HepG2 (cell line): ENCODE results near the gene PTCD1. TPM values are rescaled to one million over a fixed set of nuclear protein-coding genes. Genes with fewer than 3 reads are reported as not detected.

Experiments used
- ARNTL ChIP-seq: sonication (generic); formaldehyde crosslinking; IDR thresholded peaks from 2 replicates; pipeline ENCODE4 v1.4.0; 2020; ENCODE audit warnings: mild to moderate bottlenecking, missing genetic modification reagents
- CC2D1A ChIP-seq: sonication (generic); formaldehyde crosslinking; IDR thresholded peaks from 2 replicates; pipeline ENCODE4 v1.8.1; 2023; ENCODE audit warnings: mild to moderate bottlenecking, missing genetic modification reagents
- DRAP1 ChIP-seq: IDR thresholded peaks from 2 replicates; pipeline ENCODE4 v1.6.1; 2016; ENCODE audit warnings: missing genetic modification reagents, missing compliant biosample characterization
- KLF11 ChIP-seq: IDR thresholded peaks from 2 replicates; pipeline ENCODE4 v1.6.1; 2016; ENCODE audit warnings: missing compliant biosample characterization
- KLF6 ChIP-seq: IDR thresholded peaks from 2 replicates; pipeline ENCODE4 v1.8.0; 2016; ENCODE audit warnings: missing biosample characterization, missing genetic modification reagents
- MXD4 ChIP-seq: IDR thresholded peaks from 2 replicates; pipeline ENCODE4 v1.6.1; 2016; ENCODE audit warnings: mild to moderate bottlenecking, missing biosample characterization, missing genetic modification reagents
- NFYC ChIP-seq: IDR thresholded peaks from 2 replicates; pipeline ENCODE4 v1.6.1; 2016; ENCODE audit warnings: missing genetic modification reagents, missing compliant biosample characterization
- POGZ ChIP-seq: sonication (generic); formaldehyde crosslinking; IDR thresholded peaks from 2 replicates; pipeline ENCODE4 v1.4.0; 2020; ENCODE audit warnings: mild to moderate bottlenecking, missing genetic modification reagents
- RAD21 ChIP-seq: fragments of 450-650 bp; formaldehyde crosslinking; IDR thresholded peaks from 2 replicates; pipeline ENCODE4 v1.5.0; 2020; ENCODE audit warnings: mild to moderate bottlenecking
- RBFOX2 ChIP-seq: fragments of 200-400 bp; formaldehyde crosslinking; IDR thresholded peaks from 2 replicates; pipeline ENCODE4 v1.6.1; 2017; ENCODE audit warnings: low read depth, mild to moderate bottlenecking, low read length
- TFDP2 ChIP-seq: sonication (generic); formaldehyde crosslinking; IDR thresholded peaks from 2 replicates; pipeline ENCODE4 v1.4.0; 2020; ENCODE audit warnings: missing genetic modification reagents
- ZBTB8A ChIP-seq: sonication (generic); formaldehyde crosslinking; IDR thresholded peaks from 2 replicates; pipeline ENCODE4 v1.4.0; 2020; ENCODE audit warnings: mild to moderate bottlenecking, low read depth, missing genetic modification reagents, borderline replicate concordance
- ZMYM3 ChIP-seq: sonication (generic); formaldehyde crosslinking; IDR thresholded peaks from 2 replicates; pipeline ENCODE4 v1.5.1; 2020; ENCODE audit warnings: mild to moderate bottlenecking, missing genetic modification reagents
- ZNF275 ChIP-seq: sonication (generic); formaldehyde crosslinking; IDR thresholded peaks from 2 replicates; pipeline ENCODE4 v1.8.0; 2022; ENCODE audit warnings: missing genetic modification reagents, mild to moderate bottlenecking, inconsistent platforms, borderline replicate concordance
- ZNF446 ChIP-seq: sonication (generic); formaldehyde crosslinking; IDR thresholded peaks from 2 replicates; pipeline ENCODE4 v1.5.0; 2020; ENCODE audit warnings: mild to moderate bottlenecking, missing genetic modification reagents
- ZNF549 ChIP-seq: sonication (generic); formaldehyde crosslinking; IDR thresholded peaks from 2 replicates; pipeline ENCODE4 v1.5.0; 2020; ENCODE audit warnings: missing genetic modification reagents
- ZNF577 ChIP-seq: sonication (generic); formaldehyde crosslinking; IDR thresholded peaks from 2 replicates; pipeline ENCODE4 v1.4.0; 2020; ENCODE audit warnings: mild to moderate bottlenecking, low read depth, missing genetic modification reagents, borderline replicate concordance
- ZNF710 ChIP-seq: sonication (generic); formaldehyde crosslinking; IDR thresholded peaks from 2 replicates; pipeline ENCODE4 v1.5.0; 2020; ENCODE audit warnings: mild to moderate bottlenecking, missing genetic modification reagents, borderline replicate concordance
- ZNF841 ChIP-seq: sonication (generic); formaldehyde crosslinking; IDR thresholded peaks from 2 replicates; pipeline ENCODE4 v1.8.1; 2023; ENCODE audit warnings: missing genetic modification reagents, borderline replicate concordance
- polyA plus RNA-seq, 8 experiments: library from polyadenylated mRNA; depleted of rRNA in 3 of 8; stranded (reverse) in 7 of 8; unstranded in 1 of 8; fragments of >200 nt; fragmentation: Illumina TruSeq in 4 of 8; extraction: Trizol in 4 of 8; gene quantifications; 2 replicates each; pipeline versions ENCODE4 v1.2.1 to v1.2.3, GENCODE V29; 2011 to 2016; ENCODE audit warnings: low read depth in 4 of 8, missing spikeins in 1 of 8, mixed read lengths in 1 of 8; ENCODE audit not compliant: insufficient read depth in 1 of 8
- total RNA-seq, 5 experiments: library from RNA; depleted of rRNA; stranded (reverse); fragments of >200 nt; fragmentation: Illumina TruSeq; extraction: Trizol; gene quantifications; 2 replicates each; pipeline ENCODE4 v1.2.3, GENCODE V29; 2016; ENCODE audit warnings: low read depth in 1 of 5
- TF ChIP-seq, protein P1 (sequence below), 2 experiments: IDR thresholded peaks; 2 replicates each; pipeline ENCODE4 v1.6.1; 2011 to 2012; ENCODE audit warnings: low read length in 2 of 2, borderline replicate concordance in 1 of 2, low read depth in 1 of 2, mild to moderate bottlenecking in 1 of 2, moderate library complexity in 1 of 2

PTCD1 gene
- total and polyA plus RNA-seq, 2 of the 13 experiments (the other 11 are each of a cell fraction or from before 2014, with no cell fraction given): 3.0 to 8.4 TPM

DNA sequence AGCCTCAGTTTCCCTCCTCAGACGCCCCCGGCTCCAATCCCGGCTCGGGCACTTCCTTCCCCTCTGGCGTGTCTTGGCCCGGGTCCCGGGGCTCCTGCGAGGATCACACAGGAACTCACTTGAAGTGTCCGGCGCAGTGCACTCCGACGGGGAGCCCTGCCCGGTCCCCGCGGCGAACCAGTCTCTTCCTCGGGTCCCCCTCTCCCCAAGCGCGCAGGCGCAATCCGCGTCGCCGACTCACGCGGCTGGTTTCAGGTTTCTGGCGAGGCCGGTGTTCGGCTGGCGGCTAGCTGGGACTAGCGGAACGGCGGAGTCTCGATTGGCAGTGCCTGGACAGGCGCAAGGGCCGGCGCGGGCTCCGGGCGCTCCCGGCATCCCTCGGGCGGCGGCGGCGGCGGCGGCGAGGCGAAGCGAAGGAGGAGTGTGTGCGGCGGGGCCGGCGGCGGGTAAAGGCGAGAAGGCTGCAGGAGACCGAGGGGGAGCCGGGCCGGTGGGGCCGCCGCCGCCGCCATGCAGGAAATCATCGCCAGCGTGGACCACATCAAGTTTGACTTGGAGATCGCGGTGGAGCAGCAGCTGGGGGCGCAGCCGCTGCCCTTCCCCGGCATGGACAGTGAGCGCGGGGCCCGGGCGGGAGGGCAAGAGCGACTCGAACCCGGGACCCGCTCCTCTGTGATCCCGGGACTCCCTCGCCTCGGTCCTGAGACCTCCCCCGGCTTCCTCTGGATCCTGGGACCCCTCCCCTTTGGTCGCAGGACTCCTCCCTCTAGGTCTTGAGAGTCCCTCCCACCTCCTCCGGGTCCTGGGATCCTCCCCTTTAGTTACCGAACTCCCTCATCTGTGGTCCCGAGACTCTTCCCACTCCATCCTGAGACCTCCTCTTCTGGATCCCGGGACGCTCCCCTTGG, at the start of gene PTCD1, which contains the start of gene CPSF4 (continued):
- TF ChIP-seq TFDP2 (CRISPR knock-in tag) (peak; percentile 92), ZNF710 (CRISPR knock-in tag) (peak; percentile 67; the same call in 1 of the 2 replicates), CC2D1A (CRISPR knock-in tag) (no peak; the same call in 1 of the 2 replicates), RAD21 (CRISPR knock-in tag) (no peak), KLF6 (peak; percentile 90; the same call in 1 of the 2 replicates), RBFOX2 (peak; percentile 91), ZNF841 (CRISPR knock-in tag) (no peak), ZNF577 (CRISPR knock-in tag) (no peak), ARNTL (CRISPR knock-in tag) (peak; percentile 90), MXD4 (CRISPR knock-in tag) (peak; percentile 95), POGZ (CRISPR knock-in tag) (peak; percentile 79), ZNF446 (CRISPR knock-in tag) (0 out of 2 replicates have a peak, but pooled peaks have one; percentile 60), ZNF549 (CRISPR knock-in tag) (no peak), ZNF275 (no peak), NFYC (CRISPR knock-in tag) (0 out of 2 replicates have a peak, but pooled peaks have one; percentile 29), ZMYM3 (CRISPR knock-in tag) (no peak; the same call in 1 of the 2 replicates), DRAP1 (CRISPR knock-in tag) (peak; percentile 48; the same call in 1 of the 2 replicates), KLF11 (CRISPR knock-in tag) (no peak), ZBTB8A (CRISPR knock-in tag) (no peak)
- TF ChIP-seq, protein P1, sequence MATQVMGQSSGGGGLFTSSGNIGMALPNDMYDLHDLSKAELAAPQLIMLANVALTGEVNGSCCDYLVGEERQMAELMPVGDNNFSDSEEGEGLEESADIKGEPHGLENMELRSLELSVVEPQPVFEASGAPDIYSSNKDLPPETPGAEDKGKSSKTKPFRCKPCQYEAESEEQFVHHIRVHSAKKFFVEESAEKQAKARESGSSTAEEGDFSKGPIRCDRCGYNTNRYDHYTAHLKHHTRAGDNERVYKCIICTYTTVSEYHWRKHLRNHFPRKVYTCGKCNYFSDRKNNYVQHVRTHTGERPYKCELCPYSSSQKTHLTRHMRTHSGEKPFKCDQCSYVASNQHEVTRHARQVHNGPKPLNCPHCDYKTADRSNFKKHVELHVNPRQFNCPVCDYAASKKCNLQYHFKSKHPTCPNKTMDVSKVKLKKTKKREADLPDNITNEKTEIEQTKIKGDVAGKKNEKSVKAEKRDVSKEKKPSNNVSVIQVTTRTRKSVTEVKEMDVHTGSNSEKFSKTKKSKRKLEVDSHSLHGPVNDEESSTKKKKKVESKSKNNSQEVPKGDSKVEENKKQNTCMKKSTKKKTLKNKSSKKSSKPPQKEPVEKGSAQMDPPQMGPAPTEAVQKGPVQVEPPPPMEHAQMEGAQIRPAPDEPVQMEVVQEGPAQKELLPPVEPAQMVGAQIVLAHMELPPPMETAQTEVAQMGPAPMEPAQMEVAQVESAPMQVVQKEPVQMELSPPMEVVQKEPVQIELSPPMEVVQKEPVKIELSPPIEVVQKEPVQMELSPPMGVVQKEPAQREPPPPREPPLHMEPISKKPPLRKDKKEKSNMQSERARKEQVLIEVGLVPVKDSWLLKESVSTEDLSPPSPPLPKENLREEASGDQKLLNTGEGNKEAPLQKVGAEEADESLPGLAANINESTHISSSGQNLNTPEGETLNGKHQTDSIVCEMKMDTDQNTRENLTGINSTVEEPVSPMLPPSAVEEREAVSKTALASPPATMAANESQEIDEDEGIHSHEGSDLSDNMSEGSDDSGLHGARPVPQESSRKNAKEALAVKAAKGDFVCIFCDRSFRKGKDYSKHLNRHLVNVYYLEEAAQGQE (IDR thresholded peaks at IDR 0.05; ENCODE audit: borderline replicate concordance in 1 of 2, low read depth in 1 of 2, low read length in 2 of 2): no peak
